Endothelial cell (in vitro differentiated cells): ENCODE measurements around the gene NARF. TPM values are rescaled to one million over a fixed set of nuclear protein-coding genes. Genes with fewer than 3 reads are reported as not detected.
"Not testable (repeated sequence)": the region's sequence is repeated elsewhere in the genome, so short reads cannot be mapped to it uniquely, and the experiment has no call there.

ENCODE experiments used
- DNase-seq: peaks from one replicate; pipeline ENCODE4 v3.0.0; 2021; ENCODE audit warnings: low spot score
- H3K27ac Mint-ChIP-seq: one replicate; pipeline ENCODE4 v1.8.0; 2021; ENCODE audit warnings: mixed read lengths, inconsistent platforms; ENCODE audit not compliant: unreplicated experiment
- H3K27me3 Mint-ChIP-seq: one replicate; pipeline ENCODE4 v1.8.0; 2021; ENCODE audit warnings: mild to moderate bottlenecking, moderate library complexity, mixed read lengths, inconsistent platforms; ENCODE audit not compliant: unreplicated experiment
- H3K36me3 Mint-ChIP-seq: one replicate; pipeline ENCODE4 v1.8.0; 2021; ENCODE audit warnings: mild to moderate bottlenecking, low read depth, mixed read lengths, inconsistent platforms; ENCODE audit not compliant: unreplicated experiment
- H3K4me1 Mint-ChIP-seq: one replicate; pipeline ENCODE4 v1.8.0; 2021; ENCODE audit warnings: mild to moderate bottlenecking, mixed read lengths, inconsistent platforms; ENCODE audit not compliant: unreplicated experiment
- H3K4me3 Mint-ChIP-seq: one replicate; pipeline ENCODE4 v1.8.0; 2021; ENCODE audit warnings: mild to moderate bottlenecking, mixed read lengths, inconsistent platforms; ENCODE audit not compliant: unreplicated experiment
- H3K9me3 Mint-ChIP-seq: one replicate; pipeline ENCODE4 v1.8.0; 2021; ENCODE audit warnings: mixed read lengths, inconsistent platforms; ENCODE audit not compliant: unreplicated experiment
- CTCF ChIP-seq: fragments of 200-600 bp; sonication (generic); IDR thresholded peaks from one replicate; pipeline ENCODE4 v1.5.0; 2021; ENCODE audit warnings: antibody characterized with exemption; ENCODE audit not compliant: unreplicated experiment
- total RNA-seq: library from RNA; stranded (reverse); fragmentation: NEBNext Ultra II Directional; extraction: Animal tissue kit (Norgen Biotek cat#: 25700); gene quantifications from one replicate; pipeline ENCODE4 v1.2.1, GENCODE V29; 2021; ENCODE audit not compliant: unreplicated experiment

NARF gene
- total RNA-seq, 1 donor from 2014 or later = 88.7 TPM

- no peak for TF ChIP-seq CTCF
- Mint-ChIP-seq H3K4me3 (no peak overlapping the region), H3K27me3 (no peaks in the 10 kb centered on the region), H3K4me1 (peaks cover 37% of the 10 kb centered on the region), H3K9me3 (no peaks in the 10 kb centered on the region), H3K36me3 (no peaks in the 10 kb centered on the region), H3K27ac (peak overlapping the region; percentile 43)
- DNase-seq = no peak
These were observed 75.9 kb downstream of the NARF start for GRCh38 chr17:82534401-82534812.

GRCh38 chr17:82536512-82537201, 78.1 kb downstream of the NARF start:
- Mint-ChIP-seq H3K9me3 (no peaks in the 10 kb centered on the region), H3K36me3 (no peaks in the 10 kb centered on the region), H3K27me3 (peaks cover 2% of the 10 kb centered on the region), H3K4me1 (peaks cover 27% of the 10 kb centered on the region), H3K4me3 (no peak overlapping the region), H3K27ac (peak overlapping the region; percentile 92)
- TF ChIP-seq CTCF = no peak
- peak; percentile 13 for DNase-seq

GRCh38 chr17:82537228-82537627, 78.7 kb downstream of the NARF start:
- not testable (repeated sequence) for H3K27me3 Mint-ChIP-seq, DNase-seq, H3K9me3 Mint-ChIP-seq, H3K36me3 Mint-ChIP-seq, H3K4me3 Mint-ChIP-seq
- Mint-ChIP-seq H3K4me1 (peaks cover 27% of the 10 kb centered on the region), H3K27ac (peak overlapping the region; percentile 72)

GRCh38 chr17:82539076-82539475, 80.5 kb downstream of the NARF start:
- not testable (repeated sequence) for H3K27me3 Mint-ChIP-seq, H3K9me3 Mint-ChIP-seq, DNase-seq, H3K4me3 Mint-ChIP-seq, H3K36me3 Mint-ChIP-seq, H3K27ac Mint-ChIP-seq
- H3K4me1 Mint-ChIP-seq = peaks cover 27% of the 10 kb centered on the region

Other genes starting within 250 kb of the NARF start
- 37.2 TPM for gene CCDC57, start 245.9 kb upstream of the NARF start, total RNA-seq
- gene SLC16A3, start 229.7 kb upstream of the NARF start, total RNA-seq = 76.2 TPM
- 149 TPM for gene CSNK1D, start 185.0 kb upstream of the NARF start, total RNA-seq
- gene CD7, start 141.1 kb upstream of the NARF start, total RNA-seq = not detected
- not detected for gene SECTM1, start 125.0 kb upstream of the NARF start, total RNA-seq
- gene TEX19, start 99.5 kb upstream of the NARF start, total RNA-seq = 0.26 TPM
- gene UTS2R, start 87.0 kb upstream of the NARF start, total RNA-seq = not detected
- gene HEXD, start 40.4 kb upstream of the NARF start, total RNA-seq = 22.0 TPM
- 15.7 TPM for gene OGFOD3, start 40.2 kb upstream of the NARF start, total RNA-seq
- 75.7 TPM for gene CYBC1, start 8.0 kb upstream of the NARF start, total RNA-seq
- 64.3 TPM for gene FOXK2, start 61.0 kb downstream of the NARF start, total RNA-seq
- 74.1 TPM for gene WDR45B, start 189.7 kb downstream of the NARF start, total RNA-seq
- gene RAB40B, start 240.0 kb downstream of the NARF start, total RNA-seq = 6.7 TPM